Measurements from ENCODE around the gene PSMC3. TPM values are rescaled to one million over a fixed set of nuclear protein-coding genes. Genes with fewer than 3 reads are reported as not detected.

PSMC3 gene
- polyA plus RNA-seq, 3 donors: 44.1 to 97.4 (median 89.5) TPM

GRCh38 chr11:47373876-47374719 is 52.1 kb downstream of the PSMC3 start:
- H3K27ac Mint-ChIP-seq: peak overlapping the region in 1 of 7 donors; percentile 89
- peaks cover 60 to 84% of the 10 kb centered on the region in 2 donors for H3K36me3 Mint-ChIP-seq
- WGBS (ENCODE audit: insufficient coverage): 58% methylated on average over 10 of the region's 19 CpGs
- Histone ChIP-seq H3K36me3 (replicated peaks in 1 of 2; ENCODE audit: control insufficient read depth in 1 of 2, insufficient read depth in 2 of 2, low read length in 2 of 2) (peaks cover 62 to 82% of the 10 kb centered on the region in 2 donors), H3K9me3 (replicated peaks in 1 of 2; ENCODE audit: control insufficient read depth in 1 of 2, insufficient read depth in 1 of 2, low read length in 2 of 2) (no peaks in the 10 kb centered on the region), H3K4me3 (replicated peaks in 1 of 3; ENCODE audit: low read depth in 2 of 3, low read length in 3 of 3) (peak overlapping the region; percentile 84 to 99 (median 97)), H3K9ac (ENCODE audit: insufficient read depth, low read length, poor library complexity, severe bottlenecking) (peak overlapping the region; percentile 99), H3K4me2 (replicated peaks; ENCODE audit: extremely low read depth, low read length, poor library complexity, severe bottlenecking) (peak overlapping the region; percentile 97), H3K27me3 (ENCODE audit: control insufficient read depth in 2 of 2, insufficient read depth in 2 of 2, low read length in 2 of 2) (no peaks in the 10 kb centered on the region), H3K27ac (ENCODE audit: low read depth in 1 of 2, low read length in 2 of 2) (peak overlapping the region; percentile 96 to 97), H2AFZ (ENCODE audit: insufficient read depth, low read depth, low read length, poor library complexity, severe bottlenecking) (no peak overlapping the region), H3K79me2 (ENCODE audit: insufficient read depth, low read length) (peaks cover 100% of the 10 kb centered on the region), H3K4me1 (ENCODE audit: control insufficient read depth in 1 of 2, insufficient read depth in 2 of 2, low read length in 2 of 2) (peaks cover 58 to 72% of the 10 kb centered on the region in 2 donors), H4K20me1 (ENCODE audit: insufficient read depth, low read length) (peaks cover 77% of the 10 kb centered on the region)
- intact Hi-C loops (cut with micrococcal nuclease): loop anchor here (1.0 kb wide), 1 partner anchor 34 kb away; the partner anchor contains the start of gene SLC39A13 (in 2 of the 2)
- H3K4me3 Mint-ChIP-seq: peak overlapping the region; percentile 98 to 99
- peaks cover 0 to 4% (median 2%) of the 10 kb centered on the region in 3 donors for H3K27me3 Mint-ChIP-seq (ENCODE audit: low read depth in 3 of 3)
- peaks cover 0 to 5% (median 0%) of the 10 kb centered on the region in 7 donors for H3K9me3 Mint-ChIP-seq
- peak; percentile 94 for TF ChIP-seq CTCF (IDR thresholded peaks at IDR 0.05)
- peaks cover 60% of the 10 kb centered on the region for H3K4me1 Mint-ChIP-seq
- DNase-seq: peak; percentile 71 to 85 (median 77)

- peaks cover 69 to 97% of the 10 kb centered on the region in 2 donors for H3K36me3 Mint-ChIP-seq
- peaks cover 75 to 94% of the 10 kb centered on the region in 2 donors for H3K36me3 ChIP-seq (replicated peaks in 1 of 2; ENCODE audit: control insufficient read depth in 1 of 2, insufficient read depth in 2 of 2, low read length in 2 of 2)
- intact Hi-C loops (cut with micrococcal nuclease): no loop called here
- no peaks in the 10 kb centered on the region for H3K9me3 Mint-ChIP-seq
- H3K4me3 Mint-ChIP-seq: no peak overlapping the region
- peak overlapping the region in 1 of 2 donors; percentile 66 for H3K27ac ChIP-seq (ENCODE audit: low read depth in 1 of 2, low read length in 2 of 2)
- no peak for DNase-seq
- no peak for TF ChIP-seq CTCF (IDR thresholded peaks at IDR 0.05)
- no peaks in the 10 kb centered on the region for H3K27me3 ChIP-seq (ENCODE audit: control insufficient read depth in 2 of 2, insufficient read depth in 2 of 2, low read length in 2 of 2)
- H3K27me3 Mint-ChIP-seq (ENCODE audit: low read depth in 3 of 3): peaks cover 0 to 4% (median 2%) of the 10 kb centered on the region in 3 donors
- peaks cover 70% of the 10 kb centered on the region for H3K4me1 Mint-ChIP-seq
- no peak overlapping the region for H3K9ac ChIP-seq (ENCODE audit: insufficient read depth, low read length, poor library complexity, severe bottlenecking)
- no peak overlapping the region for H3K4me3 ChIP-seq (replicated peaks in 1 of 3; ENCODE audit: low read depth in 2 of 3, low read length in 3 of 3)
- H3K79me2 ChIP-seq (ENCODE audit: insufficient read depth, low read length): peaks cover 100% of the 10 kb centered on the region
- H3K9me3 ChIP-seq (replicated peaks in 1 of 2; ENCODE audit: control insufficient read depth in 1 of 2, insufficient read depth in 1 of 2, low read length in 2 of 2): no peaks in the 10 kb centered on the region
- H2AFZ ChIP-seq (ENCODE audit: insufficient read depth, low read depth, low read length, poor library complexity, severe bottlenecking): no peak overlapping the region
- H4K20me1 ChIP-seq (ENCODE audit: insufficient read depth, low read length): peaks cover 93% of the 10 kb centered on the region
- H3K4me1 ChIP-seq (ENCODE audit: control insufficient read depth in 1 of 2, insufficient read depth in 2 of 2, low read length in 2 of 2): peaks cover 50 to 69% of the 10 kb centered on the region in 2 donors
- 85% methylated on average over 2 of the region's 7 CpGs for WGBS (ENCODE audit: insufficient coverage)
- peak overlapping the region in 6 of 7 donors; percentile 40 to 87 (median 71) for H3K27ac Mint-ChIP-seq
- peak overlapping the region; percentile 8 for H3K4me2 ChIP-seq (replicated peaks; ENCODE audit: extremely low read depth, low read length, poor library complexity, severe bottlenecking)
Observed at GRCh38 chr11:47372422-47372821, 53.8 kb downstream of the PSMC3 start.
